Nephron progenitor cell (in vitro differentiated cells): Measurements from ENCODE around the gene SLC39A1.

ENCODE experiments used
- DNase-seq: peaks from one replicate; pipeline ENCODE4 v3.0.0; 2021
- H3K27ac Mint-ChIP-seq: 2 replicates; pipeline ENCODE4 v1.8.0; 2021; ENCODE audit warnings: mild to moderate bottlenecking, moderate library complexity, mixed read lengths
- H3K27me3 Mint-ChIP-seq: 2 replicates; pipeline ENCODE4 v1.8.0; 2021; ENCODE audit warnings: mild to moderate bottlenecking, low read depth, mixed read lengths; ENCODE audit not compliant: poor library complexity
- H3K36me3 Mint-ChIP-seq: 2 replicates; pipeline ENCODE4 v1.8.0; 2021; ENCODE audit warnings: low read depth, mixed read lengths
- H3K4me1 Mint-ChIP-seq: 2 replicates; pipeline ENCODE4 v1.8.0; 2021; ENCODE audit warnings: mixed read lengths
- H3K4me3 Mint-ChIP-seq: 2 replicates; pipeline ENCODE4 v1.8.0; 2021; ENCODE audit warnings: mild to moderate bottlenecking, moderate library complexity, mixed read lengths
- H3K9me3 Mint-ChIP-seq: 2 replicates; pipeline ENCODE4 v1.8.0; 2021; ENCODE audit warnings: mild to moderate bottlenecking, moderate library complexity, mixed read lengths
- TF ChIP-seq, protein P1 (sequence below): fragments of 200-600 bp; sonication (generic); IDR thresholded peaks from 2 replicates; pipeline ENCODE4 v1.5.0; 2021; ENCODE audit warnings: antibody characterized with exemption

SLC39A1 gene

DNA sequence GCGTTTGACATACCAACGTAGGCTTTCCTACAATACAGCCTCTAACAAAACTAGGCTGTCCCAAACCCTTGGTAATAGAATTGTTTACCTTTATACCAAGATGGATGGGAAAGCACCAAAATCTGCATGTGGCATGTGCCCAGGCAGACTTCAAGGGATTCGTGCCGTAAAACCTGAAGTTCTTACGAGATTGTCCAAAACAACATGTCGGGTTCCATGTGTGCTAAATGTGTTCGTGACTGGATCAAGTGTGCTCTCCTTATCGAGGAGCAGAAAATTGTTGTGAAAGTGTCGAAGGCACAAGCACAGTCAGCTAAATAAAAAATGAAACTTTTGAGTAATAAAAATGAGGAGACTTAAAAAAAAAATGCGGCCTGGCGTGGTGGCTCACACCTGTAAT lies 32.3 kb upstream of the SLC39A1 start:
- H3K36me3 Mint-ChIP-seq: peaks cover 52% of the 10 kb centered on the region
- H3K27ac Mint-ChIP-seq: peak overlapping the region; percentile 15
- H3K4me1 Mint-ChIP-seq: peaks cover 21% of the 10 kb centered on the region
- DNase-seq: no peak
- TF ChIP-seq, protein P1, sequence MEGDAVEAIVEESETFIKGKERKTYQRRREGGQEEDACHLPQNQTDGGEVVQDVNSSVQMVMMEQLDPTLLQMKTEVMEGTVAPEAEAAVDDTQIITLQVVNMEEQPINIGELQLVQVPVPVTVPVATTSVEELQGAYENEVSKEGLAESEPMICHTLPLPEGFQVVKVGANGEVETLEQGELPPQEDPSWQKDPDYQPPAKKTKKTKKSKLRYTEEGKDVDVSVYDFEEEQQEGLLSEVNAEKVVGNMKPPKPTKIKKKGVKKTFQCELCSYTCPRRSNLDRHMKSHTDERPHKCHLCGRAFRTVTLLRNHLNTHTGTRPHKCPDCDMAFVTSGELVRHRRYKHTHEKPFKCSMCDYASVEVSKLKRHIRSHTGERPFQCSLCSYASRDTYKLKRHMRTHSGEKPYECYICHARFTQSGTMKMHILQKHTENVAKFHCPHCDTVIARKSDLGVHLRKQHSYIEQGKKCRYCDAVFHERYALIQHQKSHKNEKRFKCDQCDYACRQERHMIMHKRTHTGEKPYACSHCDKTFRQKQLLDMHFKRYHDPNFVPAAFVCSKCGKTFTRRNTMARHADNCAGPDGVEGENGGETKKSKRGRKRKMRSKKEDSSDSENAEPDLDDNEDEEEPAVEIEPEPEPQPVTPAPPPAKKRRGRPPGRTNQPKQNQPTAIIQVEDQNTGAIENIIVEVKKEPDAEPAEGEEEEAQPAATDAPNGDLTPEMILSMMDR: no peak
- no peaks in the 10 kb centered on the region for H3K27me3 Mint-ChIP-seq
- H3K4me3 Mint-ChIP-seq: no peak overlapping the region
- H3K9me3 Mint-ChIP-seq: peaks cover 4% of the 10 kb centered on the region

DNA sequence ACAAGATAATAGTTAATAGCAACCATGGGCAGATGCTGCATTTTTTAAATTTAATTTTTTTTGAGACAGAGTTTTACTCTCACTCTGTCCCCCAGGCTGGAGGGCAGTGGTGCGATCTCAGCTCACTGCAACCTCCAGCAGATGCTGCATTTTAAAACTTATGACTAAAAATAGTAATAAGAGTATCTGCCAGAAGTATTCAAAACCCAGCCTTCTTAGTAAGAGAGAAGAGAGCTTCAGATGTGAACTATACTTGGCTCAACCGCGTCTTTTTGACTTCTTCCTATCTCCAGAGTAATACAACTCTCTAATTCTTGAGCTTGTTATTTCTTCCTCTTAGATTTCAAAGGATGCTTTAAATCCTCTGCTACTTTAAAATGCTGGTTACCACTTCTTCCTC lies 31.9 kb upstream of the SLC39A1 start:
- Mint-ChIP-seq H3K4me1 (peaks cover 25% of the 10 kb centered on the region), H3K27ac (peak overlapping the region; percentile 15), H3K4me3 (no peak overlapping the region), H3K36me3 (peaks cover 54% of the 10 kb centered on the region), H3K27me3 (no peaks in the 10 kb centered on the region), H3K9me3 (peaks cover 4% of the 10 kb centered on the region)
- TF ChIP-seq, protein P1: no peak
- no peak for DNase-seq

DNA sequence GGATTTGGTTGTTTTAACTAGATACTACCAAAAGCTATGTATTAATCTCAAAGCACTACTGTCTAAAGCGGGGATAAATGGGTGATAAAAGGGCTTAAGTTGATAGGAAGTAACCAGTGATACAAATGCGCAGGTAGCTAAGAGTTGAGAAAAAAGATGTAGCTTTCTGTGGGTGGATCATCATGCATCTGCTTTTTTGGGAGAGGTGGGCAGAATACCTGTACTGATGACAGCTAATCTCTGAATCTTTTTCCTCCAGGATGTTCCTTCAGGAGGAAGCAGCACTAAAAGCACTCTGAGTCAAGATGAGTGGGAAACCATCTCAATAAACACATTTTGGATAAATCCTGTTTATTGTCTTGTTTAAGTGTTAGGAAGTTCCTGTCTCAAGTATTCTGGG lies 28.5 kb upstream of the SLC39A1 start:
- Mint-ChIP-seq H3K36me3 (peaks cover 58% of the 10 kb centered on the region), H3K4me3 (peak overlapping the region; percentile 98), H3K4me1 (peaks cover 33% of the 10 kb centered on the region), H3K27me3 (no peaks in the 10 kb centered on the region), H3K27ac (peak overlapping the region; percentile 47), H3K9me3 (peaks cover 7% of the 10 kb centered on the region)
- TF ChIP-seq, protein P1: no peak
- DNase-seq: no peak

DNA sequence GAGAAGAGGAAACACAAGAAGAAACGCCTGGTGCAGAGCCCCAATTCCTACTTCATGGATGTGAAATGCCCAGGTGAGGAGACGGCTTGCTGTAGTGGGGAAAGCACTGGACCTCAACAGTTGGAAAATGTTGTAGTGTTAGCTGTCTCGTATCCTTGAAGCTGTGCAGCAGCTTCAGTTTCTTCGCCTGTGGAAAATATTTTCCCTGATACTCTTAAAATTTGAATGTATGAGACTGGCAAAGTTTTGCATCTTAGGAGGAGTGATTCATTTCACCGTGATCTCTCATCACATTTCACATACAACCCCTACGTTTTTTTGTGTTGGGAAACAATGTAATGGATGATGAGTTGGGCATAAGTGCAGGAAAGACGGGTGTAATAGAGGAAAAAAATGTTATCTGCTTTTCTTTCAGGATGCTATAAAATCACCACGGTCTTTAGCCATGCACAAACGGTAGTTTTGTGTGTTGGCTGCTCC lies 27.9 kb upstream of the SLC39A1 start:
- H3K27ac Mint-ChIP-seq: peak overlapping the region; percentile 98
- peaks cover 39% of the 10 kb centered on the region for H3K4me1 Mint-ChIP-seq
- H3K27me3 Mint-ChIP-seq: no peaks in the 10 kb centered on the region
- no peak for DNase-seq
- H3K4me3 Mint-ChIP-seq: peak overlapping the region; percentile 98
- TF ChIP-seq, protein P1: no peak
- peaks cover 7% of the 10 kb centered on the region for H3K9me3 Mint-ChIP-seq
- peaks cover 57% of the 10 kb centered on the region for H3K36me3 Mint-ChIP-seq

DNA sequence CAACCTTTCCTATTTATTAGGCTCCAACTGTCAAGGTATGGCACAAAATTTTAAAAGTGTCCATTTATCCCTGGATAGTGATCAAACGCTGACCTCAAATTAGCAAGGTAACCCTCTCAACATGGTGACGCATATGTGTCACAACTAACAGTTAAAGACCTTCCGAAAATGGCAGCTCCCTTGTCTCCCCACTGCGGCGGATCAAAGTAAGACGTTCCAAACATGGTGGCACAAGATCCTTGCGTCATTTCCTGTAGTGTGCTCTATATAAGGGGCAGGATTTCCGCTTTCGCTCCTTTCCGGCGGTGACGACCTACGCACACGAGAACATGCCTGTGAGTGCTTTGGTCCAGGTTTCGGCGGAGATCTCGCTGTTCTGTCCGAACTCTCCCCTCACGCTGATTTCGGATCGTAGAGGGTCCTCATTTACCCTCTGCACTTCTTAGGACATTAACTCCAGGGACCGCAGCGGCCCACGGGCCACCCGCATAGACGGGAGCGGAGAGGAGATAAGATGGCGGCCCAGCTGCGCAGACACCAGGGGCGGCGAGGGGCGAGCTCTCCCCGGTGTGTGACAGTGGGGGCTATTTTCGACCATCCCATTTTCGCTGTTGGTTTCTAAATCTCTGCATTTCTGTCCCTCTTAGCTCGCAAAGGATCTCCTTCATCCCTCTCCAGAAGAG lies 27.3 kb upstream of the SLC39A1 start, which contains the start of gene RPS27:
Gene RPS27, plus strand, starts transcription at position 295 of the 683 bp plus-strand sequence. Its CDS starts 35 bp downstream, at position 330.
- Mint-ChIP-seq H3K9me3 (peaks cover 7% of the 10 kb centered on the region), H3K27ac (peak within 1 kb of the TSS; percentile 98), H3K4me1 (peaks cover 42% of the 10 kb centered on the region), H3K27me3 (no peaks in the 10 kb centered on the region), H3K36me3 (peaks cover 52% of the 10 kb centered on the region), H3K4me3 (peak within 1 kb of the TSS; percentile 98)
- DNase-seq: peak; percentile 77
- TF ChIP-seq, protein P1: no peak

DNA sequence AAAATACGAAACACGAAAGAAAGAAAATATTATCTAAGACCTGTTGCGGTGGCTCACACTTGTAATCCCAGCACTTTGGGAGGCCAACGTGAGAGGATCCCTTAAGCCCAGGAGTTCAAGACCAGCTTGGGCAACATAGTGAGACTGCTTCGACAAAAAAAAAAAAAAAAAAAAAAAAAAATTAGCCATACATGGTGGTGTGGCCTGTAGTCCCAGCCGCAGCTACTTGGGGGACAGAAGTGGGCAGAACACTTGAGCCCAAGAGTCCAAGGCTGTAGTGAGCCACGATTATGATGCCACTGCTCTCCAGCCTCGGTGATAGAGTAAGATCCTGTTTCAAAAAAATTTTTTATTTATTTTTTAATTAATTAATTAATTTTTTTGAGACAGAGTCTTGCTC lies 24.3 kb upstream of the SLC39A1 start:
- Mint-ChIP-seq H3K4me3 (no peak overlapping the region), H3K27me3 (no peaks in the 10 kb centered on the region), H3K36me3 (peaks cover 37% of the 10 kb centered on the region), H3K4me1 (peaks cover 54% of the 10 kb centered on the region), H3K27ac (no peak overlapping the region), H3K9me3 (peaks cover 4% of the 10 kb centered on the region)
- TF ChIP-seq, protein P1: no peak
- no peak for DNase-seq
